ENCODE results near the gene LCN15.

Gene LCN15

DNA sequence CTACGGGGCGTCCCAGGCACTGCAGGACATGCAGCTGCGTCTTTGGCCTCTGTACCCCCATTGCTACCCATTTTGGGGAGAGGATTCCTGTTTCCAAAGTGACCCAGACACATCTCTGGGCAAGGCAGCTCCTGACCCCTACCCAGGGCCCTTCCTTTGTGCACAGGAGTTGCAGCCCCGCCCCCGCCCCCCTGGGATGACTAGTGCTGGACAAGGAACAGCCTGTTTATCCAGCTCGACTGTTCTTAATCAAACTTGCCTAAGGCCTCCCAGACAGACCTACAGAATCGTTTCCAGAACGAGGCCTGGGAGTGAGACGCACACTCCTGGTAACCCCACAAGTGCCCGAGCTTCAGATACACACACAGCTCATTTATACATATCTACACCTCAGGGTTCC lies 38.7 kb downstream of the LCN15 start:
- DNase-seq (ENCODE audit: low read depth) = no peak
- no peak overlapping the region for H3K4me3 ChIP-seq (ENCODE audit: low read depth, low read length)

GRCh38 chr9:136724772-136725171 lies 39.5 kb downstream of the LCN15 start:
- no peak for DNase-seq (ENCODE audit: low read depth)
- no peak overlapping the region for H3K4me3 ChIP-seq (ENCODE audit: low read depth, low read length)
- in situ Hi-C loops (cut with HindIII; ENCODE audit: low sequenced_read_pairs) = no loop called here
- TF ChIP-seq, protein P1, sequence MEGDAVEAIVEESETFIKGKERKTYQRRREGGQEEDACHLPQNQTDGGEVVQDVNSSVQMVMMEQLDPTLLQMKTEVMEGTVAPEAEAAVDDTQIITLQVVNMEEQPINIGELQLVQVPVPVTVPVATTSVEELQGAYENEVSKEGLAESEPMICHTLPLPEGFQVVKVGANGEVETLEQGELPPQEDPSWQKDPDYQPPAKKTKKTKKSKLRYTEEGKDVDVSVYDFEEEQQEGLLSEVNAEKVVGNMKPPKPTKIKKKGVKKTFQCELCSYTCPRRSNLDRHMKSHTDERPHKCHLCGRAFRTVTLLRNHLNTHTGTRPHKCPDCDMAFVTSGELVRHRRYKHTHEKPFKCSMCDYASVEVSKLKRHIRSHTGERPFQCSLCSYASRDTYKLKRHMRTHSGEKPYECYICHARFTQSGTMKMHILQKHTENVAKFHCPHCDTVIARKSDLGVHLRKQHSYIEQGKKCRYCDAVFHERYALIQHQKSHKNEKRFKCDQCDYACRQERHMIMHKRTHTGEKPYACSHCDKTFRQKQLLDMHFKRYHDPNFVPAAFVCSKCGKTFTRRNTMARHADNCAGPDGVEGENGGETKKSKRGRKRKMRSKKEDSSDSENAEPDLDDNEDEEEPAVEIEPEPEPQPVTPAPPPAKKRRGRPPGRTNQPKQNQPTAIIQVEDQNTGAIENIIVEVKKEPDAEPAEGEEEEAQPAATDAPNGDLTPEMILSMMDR (IDR thresholded peaks at IDR 0.05; ENCODE audit: low read depth, low read length, missing control alignments) = no peak

More for the DNA sequence above, 38.7 kb downstream of the LCN15 start:
- in situ Hi-C loops (cut with HindIII; ENCODE audit: low sequenced_read_pairs) = no loop called here
- TF ChIP-seq, protein P1 (IDR thresholded peaks at IDR 0.05; ENCODE audit: low read depth, low read length, missing control alignments) = no peak

DNA sequence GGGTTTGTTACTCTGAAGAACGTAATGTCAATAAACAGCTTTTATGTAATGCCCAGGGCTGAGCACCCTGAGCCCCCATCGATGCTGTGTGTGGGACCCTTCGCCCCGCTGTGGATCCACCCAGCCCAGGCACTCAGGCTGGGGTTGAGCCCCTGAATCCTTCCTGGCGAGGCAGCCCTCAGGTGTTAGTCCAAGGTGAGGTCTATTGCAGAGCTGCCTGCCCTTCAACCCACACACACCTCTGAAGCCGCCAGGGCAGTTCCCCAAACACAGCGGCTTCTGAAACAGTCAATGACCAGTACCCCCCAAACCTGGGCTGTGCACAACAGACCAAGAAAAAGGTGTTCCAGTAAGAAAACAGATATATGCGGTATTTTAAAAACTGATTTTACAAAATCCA lies 40.3 kb downstream of the LCN15 start:
- in situ Hi-C loops (cut with HindIII; ENCODE audit: low sequenced_read_pairs) = no loop called here
- H3K4me3 ChIP-seq (ENCODE audit: low read depth, low read length) = no peak overlapping the region

GRCh38 chr9:136723362-136723976 lies 40.8 kb downstream of the LCN15 start:
- no peak overlapping the region for H3K4me3 ChIP-seq (ENCODE audit: low read depth, low read length)
- DNase-seq (ENCODE audit: low read depth) = no peak
- TF ChIP-seq, protein P1 (IDR thresholded peaks at IDR 0.05; ENCODE audit: low read depth, low read length, missing control alignments) = no peak
- in situ Hi-C loops (cut with HindIII; ENCODE audit: low sequenced_read_pairs) = no loop called here

More for the DNA sequence above, 40.3 kb downstream of the LCN15 start:
- TF ChIP-seq, protein P1 (IDR thresholded peaks at IDR 0.05; ENCODE audit: low read depth, low read length, missing control alignments) = no peak
- DNase-seq (ENCODE audit: low read depth) = no peak

DNA sequence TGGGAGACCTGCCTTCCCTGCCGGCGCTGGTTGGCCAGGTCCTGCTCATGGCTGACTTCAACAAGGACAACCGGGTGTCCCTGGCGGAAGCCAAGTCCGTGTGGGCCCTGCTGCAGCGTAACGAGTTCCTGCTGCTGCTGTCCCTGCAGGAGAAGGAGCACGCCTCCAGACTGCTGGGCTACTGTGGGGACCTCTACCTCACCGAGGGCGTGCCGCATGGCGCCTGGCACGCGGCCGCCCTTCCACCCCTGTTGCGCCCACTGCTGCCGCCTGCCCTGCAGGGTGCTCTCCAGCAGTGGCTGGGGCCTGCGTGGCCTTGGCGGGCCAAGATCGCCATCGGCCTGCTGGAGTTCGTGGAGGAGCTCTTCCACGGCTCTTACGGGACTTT lies 41.4 kb downstream of the LCN15 start:
- H3K4me3 ChIP-seq (ENCODE audit: low read depth, low read length) = no peak overlapping the region
- DNase-seq (ENCODE audit: low read depth) = no peak
- TF ChIP-seq, protein P1 (IDR thresholded peaks at IDR 0.05; ENCODE audit: low read depth, low read length, missing control alignments) = no peak
- in situ Hi-C loops (cut with HindIII; ENCODE audit: low sequenced_read_pairs) = no loop called here

- DNase-seq (ENCODE audit: low read depth) = no peak
- in situ Hi-C loops (cut with HindIII; ENCODE audit: low sequenced_read_pairs) = no loop called here
- H3K4me3 ChIP-seq (ENCODE audit: low read depth, low read length) = no peak overlapping the region
- TF ChIP-seq, protein P1 (IDR thresholded peaks at IDR 0.05; ENCODE audit: low read depth, low read length, missing control alignments) = no peak
Observed at GRCh38 chr9:136722093-136722968, 42.0 kb downstream of the LCN15 start.

Data from astrocyte of the cerebellum (primary cell).